Prostate gland (tissue), 2 donors: ENCODE measurements around the gene PGBD5.

Experiments used
- CTCF ChIP-seq, 4 experiments: fragments of 200-600 bp in 2 of 4; fragments of 450-650 bp in 2 of 4; sonication (generic) in 2 of 4; IDR thresholded peaks; 1 replicate in 3 of 4; 2 replicates in 1 of 4; pipeline ENCODE4 v1.5.1; 2016 to 2019; ENCODE audit warnings: antibody characterized with exemption in 4 of 4, mild to moderate bottlenecking in 2 of 4, moderate library complexity in 2 of 4
- POLR2A ChIP-seq: fragments of 450-650 bp; IDR thresholded peaks from one replicate; pipeline ENCODE4 v1.6.1; 2016; ENCODE audit warnings: antibody characterized with exemption, mild to moderate bottlenecking
- POLR2AphosphoS5 ChIP-seq: sonication (generic); formaldehyde crosslinking; IDR thresholded peaks from one replicate; pipeline ENCODE4 v1.6.1; 2017; ENCODE audit warnings: antibody characterized with exemption

- no peak for TF ChIP-seq CTCF (IDR thresholded peaks at IDR 0.05)
- no peak for TF ChIP-seq POLR2A
- no peak for TF ChIP-seq POLR2AphosphoS5
These were observed 107.0 kb downstream of the PGBD5 start for GRCh38 chr1:230319014-230319747.
